Stimulated activated CD8-positive, alpha-beta memory T cell treated with anti-CD3 and anti-CD28 coated beads, Interleukin-15, amount 100 ng/mL, for 4 hours (primary cell): ENCODE measurements around the gene TPM2.

Source experiments
- DNase-seq, 2 donors: peaks; one replicate each; pipeline ENCODE4 v3.0.0-alpha.2; 2020; ENCODE audit warnings: low read depth in 2 of 2

TPM2 gene

DNA sequence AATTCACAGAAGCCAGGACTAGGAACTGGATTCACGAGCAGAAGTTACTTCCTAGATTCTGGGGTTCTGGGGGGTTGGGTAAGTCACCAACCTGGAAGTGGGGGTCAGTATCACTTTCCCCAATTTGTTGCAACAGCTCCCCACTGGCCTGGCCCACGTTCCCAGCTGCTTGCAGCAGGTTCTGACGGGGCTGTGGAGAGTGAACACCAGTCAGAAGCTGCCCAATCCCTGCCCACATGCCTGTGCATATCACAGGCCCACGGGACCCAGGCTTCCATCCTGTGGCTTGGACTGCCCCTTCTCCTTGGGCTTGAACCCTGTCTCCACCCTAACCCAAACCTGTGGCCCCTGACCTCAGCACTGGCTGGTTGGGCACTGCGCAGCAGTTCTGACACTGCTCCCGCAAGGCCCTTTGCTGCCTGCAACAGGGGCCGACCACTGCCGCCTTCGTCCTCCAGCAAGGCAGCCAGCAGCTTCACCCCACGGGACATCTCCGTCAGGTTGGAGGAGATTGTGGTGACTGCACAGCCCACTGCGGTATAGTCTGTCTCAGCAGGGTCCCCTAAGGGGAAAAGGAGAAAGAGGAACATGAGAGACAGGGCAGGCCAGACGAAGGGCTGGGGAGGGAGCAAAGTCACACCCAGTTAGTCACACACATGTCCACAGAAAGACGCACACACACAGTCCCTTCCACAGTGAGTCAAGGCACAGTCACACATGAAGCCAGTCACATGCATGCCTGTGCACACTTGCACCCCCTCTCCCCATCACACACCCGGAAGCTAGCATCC is 29.2 kb upstream of the TPM2 start:
- no peak for DNase-seq

DNA sequence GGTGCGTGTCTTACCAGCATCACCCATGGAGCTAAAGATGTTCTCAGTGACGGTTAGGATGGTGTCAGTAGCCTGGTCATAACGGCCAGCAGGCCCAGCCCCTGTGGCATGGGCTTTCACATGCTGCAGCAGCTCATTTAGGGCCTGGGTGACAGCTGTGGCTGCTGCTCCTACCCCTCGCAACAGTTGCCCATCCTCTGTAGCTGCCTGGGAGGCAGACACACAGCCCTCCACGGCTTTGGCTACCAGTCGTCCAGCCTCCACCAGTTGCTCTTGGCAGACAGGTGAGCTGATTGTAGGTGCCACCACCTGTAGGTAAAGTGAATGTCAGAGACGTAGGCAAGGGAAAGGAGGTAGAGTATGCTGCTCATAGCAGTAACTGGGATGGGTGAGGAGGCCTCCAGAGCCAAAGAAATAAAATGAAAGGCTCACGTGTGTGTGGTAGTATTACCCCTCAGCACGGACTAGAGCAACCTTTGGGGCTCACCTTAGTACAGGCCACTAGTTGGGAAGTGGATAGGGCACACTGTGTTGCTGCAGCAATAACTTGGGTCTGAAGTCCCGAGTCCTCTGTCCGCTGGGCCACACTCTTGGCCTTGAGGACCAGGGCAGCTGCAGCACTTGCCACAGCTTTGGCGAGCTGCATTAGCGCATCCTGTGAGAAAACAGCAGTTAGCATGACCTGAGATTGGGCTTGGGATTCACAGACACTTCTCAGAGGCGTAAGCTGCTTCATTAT is 27.6 kb upstream of the TPM2 start:
- DNase-seq: no peak

DNA sequence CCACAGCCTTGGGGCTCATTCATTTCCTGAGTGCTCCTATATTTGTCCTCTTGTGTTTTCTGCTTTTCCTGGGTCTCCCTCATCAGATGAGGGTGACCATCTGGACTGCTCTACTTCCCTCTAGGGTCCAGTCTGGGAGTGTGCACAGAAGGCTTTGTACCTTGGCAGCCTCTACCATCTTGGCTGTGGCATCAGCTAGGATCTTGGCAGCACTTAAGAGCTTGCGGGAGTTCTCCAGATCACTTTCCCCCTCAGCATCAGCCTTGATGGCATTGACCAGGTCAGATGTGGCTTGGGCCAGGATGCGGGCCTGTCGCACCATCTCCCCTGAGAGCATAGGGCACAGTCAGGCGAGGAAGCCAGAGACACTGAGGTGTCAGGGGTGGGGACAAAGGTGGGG is 26.5 kb upstream of the TPM2 start:
- DNase-seq: no peak

DNA sequence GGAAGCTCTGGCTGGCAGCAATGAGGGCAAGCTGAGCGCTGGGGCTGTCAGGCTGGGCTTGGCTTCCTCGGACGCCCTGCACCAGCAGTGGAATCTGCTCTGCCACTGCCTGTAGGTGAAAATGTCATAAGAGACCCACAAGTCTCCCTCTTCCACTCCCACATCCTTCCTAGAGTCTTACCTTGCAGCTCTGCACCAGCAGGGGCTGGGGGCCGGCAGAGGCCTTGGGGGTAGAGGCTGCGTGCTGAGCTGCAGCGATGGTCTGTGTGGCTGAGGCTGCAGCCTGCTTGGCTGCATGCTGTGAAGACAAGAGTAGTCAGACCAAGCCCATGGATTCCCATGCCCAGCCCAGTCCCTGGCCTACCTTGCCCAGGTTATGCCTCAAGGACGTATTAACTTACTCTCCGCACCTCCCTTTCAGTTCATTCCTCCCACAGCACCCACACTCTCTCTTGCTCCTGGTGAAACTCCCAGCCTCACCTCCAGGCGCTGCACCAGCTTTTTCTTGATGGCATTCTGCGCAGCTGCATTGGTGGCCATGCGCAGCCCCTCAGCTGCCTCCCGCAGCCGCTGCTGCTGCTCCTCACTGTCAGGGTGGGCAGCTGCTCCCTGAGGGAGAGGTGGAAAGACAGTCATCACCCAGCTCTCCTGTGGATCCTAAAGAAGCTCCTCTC is 25.0 kb upstream of the TPM2 start:
- DNase-seq: no peak

DNA sequence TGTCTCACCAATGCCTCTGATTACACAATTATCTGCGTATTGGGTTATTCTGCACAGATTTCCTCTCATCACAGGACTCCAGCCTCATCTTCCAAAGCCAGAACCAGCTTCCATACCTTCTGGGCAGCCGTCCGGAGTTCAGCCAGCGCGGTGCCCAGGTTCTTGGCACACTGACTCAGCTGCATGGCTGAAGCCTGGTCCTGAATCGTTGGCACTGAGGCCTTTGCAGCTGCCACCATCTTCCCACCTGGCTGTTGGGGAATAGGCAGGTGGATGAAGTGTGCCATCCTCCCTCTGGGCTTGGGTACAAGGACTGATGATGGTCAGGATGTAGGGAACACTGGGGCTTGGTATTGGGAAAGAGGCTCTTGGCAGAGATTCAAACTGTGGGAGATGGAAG is 24.4 kb upstream of the TPM2 start:
- no peak for DNase-seq

DNA sequence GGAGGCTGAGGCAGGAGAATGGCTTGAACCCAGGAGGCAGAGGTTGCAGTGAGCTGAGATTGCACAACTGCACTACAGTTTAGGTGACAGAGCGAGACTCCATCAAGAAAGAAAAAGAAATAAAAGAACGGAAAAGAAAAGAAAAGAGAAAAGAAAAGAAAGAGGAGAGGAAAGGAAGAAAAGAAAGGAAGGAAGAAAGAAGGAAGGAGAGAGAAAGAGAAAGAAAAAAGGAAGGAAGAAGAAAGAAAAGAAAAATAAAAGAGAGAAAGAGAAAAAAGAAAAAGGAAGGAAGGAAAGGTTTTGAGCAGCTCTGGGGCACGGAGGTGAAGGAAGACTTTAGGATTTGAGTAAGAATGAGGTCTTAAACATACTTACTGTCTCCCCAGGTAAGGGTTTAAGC is 23.9 kb upstream of the TPM2 start:
- DNase-seq: no peak

DNA sequence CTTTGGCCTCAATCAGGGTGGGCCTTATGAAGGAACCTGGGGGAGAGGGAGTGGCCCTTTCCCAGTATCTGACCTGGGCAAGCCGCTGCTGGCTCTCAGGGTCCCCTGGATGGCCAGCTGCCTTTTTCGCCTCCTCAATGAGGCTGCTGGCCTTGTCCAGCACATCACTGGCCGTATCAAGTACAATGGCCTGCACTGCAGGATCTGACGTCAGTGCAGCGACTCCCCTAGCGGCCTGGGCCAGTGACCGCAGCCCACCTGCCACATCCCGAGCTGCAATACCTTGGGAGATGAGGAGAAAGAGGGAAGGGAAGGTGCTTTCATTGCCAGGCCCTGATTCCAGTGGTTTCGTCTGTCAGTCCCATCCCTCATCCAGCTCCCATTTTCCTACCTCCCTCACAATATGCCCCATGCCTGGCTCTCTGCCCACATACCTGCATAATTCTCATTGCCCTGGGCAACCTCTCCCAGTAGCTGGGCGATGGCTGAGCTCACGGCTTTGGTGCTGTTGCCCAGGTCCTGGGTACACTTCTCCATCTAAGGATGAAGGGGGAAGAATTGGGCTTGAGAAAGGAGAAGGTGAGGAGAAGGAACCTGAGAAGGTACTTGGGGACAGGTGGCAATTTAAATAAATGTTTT is 23.2 kb upstream of the TPM2 start:
- DNase-seq: no peak

DNA sequence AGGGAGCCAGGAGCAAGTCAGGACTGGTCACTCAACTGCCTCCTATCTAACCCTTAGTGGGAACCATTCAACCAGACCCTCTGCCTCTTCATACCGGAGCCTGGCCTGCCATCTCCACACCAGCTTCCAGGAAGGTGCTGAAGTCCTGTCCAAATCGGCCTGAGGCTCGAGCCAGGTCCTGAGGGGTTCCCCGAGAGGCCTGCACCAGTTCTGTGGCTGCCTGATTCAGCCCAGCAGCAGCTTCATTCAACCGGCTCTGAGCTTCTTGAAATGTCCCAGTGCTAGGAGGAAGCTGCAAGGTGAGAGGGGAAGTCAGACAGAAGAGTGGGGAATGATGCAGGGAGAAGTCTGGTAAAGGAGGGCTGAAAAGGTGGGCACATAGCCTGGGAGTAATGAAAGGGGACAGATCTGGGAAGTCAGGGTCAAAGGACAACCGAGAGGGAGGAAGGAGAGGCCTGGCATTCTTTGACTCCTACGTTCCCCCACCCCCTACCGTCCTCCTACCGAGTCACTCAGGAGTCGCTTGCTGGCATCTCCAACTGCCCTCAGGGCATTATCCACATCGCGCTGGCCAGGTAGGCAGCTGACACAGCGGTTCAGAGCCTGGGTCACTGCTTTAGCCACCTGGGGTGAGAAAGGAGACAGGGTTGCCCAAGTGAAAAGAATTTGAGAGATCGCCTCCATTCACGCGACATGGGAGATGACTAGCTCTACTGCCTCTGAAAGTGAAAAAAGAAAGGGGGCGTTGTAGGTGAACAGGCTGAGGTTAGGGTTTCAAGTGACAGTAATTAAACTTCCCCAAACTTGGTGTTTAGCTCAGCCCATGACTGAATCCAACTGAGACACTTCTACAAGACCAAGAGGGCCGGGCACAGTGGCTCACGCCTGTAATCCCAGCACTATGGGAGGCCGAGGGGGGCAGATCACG is 22.0 kb upstream of the TPM2 start:
- no peak for DNase-seq

DNA sequence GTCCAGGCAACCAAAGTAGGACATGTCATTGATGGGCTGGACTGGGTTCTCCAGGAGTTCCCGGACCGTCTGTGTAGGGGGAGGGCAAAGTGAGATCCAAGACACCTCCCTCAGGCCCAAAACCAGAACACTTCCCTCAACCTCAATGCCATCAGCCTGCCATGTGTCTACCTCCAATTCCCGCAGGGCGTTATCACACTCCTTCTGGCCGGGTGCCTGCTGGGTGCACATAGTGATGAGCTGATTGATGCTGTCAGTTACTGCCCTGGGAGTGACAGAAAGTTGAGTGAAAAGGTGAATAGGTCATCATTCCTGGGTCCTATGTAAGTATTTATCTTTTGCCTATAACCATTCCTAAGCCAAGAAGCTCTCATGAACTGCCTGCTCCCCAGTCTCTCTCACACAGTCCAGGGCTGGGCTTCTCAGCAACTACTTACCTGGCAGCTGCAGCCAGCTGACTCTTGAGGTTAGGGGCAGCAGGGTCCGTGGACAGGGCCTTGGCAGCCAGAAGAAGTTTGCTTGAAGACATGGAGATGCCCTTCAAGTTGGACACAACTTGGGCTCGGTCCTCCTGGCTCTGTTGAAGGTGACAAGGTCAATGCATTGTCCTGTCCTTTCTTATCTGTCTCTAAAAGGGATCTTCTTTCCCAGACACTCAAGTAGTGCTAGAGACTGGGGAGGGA is 21.2 kb upstream of the TPM2 start:
- no peak for DNase-seq

DNA sequence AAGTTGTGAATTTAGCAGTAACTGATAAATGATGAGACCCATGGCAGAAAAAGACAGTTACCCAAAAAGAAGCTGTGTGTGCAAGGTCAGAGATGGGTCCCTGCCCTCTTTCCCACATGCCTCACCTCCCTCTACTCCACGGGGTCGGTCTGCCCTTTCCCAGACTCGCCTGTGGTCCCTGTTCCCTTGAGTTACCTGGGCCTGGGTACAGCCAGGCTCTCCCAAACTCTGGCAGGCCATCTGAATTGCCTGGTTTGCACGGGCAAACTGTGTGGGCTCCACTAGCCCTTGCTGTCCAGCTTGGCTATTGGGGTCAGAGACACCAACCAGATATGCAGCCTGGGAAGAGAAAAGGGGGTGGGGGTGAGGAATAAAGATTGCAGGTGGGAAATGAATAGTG is 18.4 kb upstream of the TPM2 start:
- no peak for DNase-seq

DNA sequence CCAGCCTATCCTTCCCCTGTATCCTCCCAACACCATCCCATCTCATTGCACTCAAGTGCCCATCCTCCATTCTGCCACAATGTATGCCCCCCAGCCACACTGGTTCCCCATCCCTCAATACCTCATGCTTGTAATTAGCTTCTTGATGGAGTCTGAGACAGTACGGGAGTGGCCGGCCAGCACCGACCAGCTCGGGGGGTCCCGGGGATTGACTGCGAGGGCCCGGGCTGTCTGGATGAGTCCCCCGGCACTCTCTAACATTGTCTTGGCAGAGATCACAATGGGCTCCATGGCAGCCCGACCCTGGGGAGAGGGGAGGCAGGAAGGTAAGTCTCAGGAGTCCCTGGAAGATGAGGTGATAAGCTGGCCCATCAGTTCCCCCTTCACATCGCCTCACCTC is 17.2 kb upstream of the TPM2 start:
- no peak for DNase-seq

DNA sequence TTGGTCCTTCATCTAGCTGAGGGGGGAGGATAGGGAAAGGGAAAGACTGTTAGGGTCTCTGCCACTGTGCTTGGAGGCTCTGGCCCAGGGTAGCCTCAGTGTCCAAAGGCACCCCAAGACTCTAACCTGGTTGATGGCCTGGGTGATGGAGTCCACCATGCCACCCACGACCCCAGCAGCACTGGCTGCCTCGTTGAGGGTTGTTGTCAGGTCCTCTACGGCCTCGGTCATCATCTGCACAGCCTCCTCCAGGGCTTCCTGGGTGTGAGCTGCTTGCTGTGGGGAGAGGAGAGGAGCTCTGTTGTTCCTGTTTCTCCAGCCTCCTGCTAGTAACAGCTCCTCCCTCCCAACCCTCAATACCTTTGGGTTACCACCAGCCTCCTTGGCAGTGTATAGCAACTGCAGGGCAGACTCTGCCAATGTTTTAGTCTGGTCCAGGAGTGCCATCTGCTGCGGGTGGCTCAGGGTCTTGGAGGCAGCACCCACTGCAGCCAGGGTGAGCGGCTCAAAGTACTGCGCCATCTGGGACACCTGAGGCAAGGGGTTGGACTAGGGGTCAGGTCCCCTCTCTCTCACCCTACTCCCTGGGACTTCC is 16.2 kb upstream of the TPM2 start:
- no peak for DNase-seq

DNA sequence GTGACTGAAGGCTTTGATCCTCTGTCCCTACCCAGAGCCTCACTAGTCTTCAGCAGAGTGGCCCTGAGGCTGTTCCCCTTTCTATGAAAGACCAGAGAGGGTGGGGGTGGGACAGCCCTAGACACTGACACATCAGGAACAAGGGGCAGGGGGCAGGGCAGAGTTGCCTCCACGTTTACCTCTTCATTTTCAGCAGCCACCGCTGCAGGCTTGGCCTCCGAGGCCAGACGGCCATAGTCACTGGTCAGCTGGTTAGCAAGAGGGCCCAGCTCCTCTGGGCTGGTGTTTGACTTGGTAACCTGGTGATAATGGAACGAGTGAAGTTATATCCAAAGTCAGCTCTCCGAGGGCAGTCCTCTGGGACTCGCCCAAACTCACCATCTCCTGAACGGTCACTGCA is 15.6 kb upstream of the TPM2 start:
- DNase-seq: no peak

DNA sequence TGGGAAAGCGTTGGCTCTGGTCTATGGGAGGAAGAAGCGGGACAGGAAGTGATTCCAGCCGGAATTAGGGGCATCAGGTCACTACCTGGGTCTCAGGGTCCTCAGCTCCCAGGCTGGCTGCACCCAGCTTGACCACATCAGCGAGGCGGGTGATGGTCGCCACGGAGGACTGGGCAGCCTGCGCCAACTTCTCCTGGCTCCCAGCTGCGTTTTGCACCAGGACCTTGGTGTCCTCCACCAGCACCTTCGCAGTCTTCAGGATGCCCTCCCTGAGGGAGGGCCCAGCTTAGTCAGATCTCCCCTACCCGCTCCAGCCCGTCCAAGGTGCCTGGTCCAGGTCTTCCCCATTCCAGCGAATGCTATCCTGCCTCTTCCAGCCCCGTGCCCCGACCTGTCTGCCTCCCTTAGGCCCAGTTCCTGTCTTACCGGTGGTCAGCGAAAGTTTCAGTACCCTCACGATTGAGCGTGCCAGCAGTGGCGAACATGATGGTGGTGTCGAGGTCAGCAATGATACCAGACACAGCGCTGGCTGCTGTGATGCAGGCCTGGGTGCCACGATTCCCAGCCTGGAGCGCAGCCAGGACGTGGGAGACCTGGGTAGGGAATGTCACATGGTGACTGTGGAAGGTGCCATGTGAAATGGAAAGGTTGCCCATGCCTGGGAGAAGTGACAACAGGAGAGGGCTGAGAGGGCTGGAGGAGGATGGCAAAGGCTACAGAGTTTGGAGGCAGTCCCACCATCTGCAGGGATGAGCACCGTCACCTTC is 14.4 kb upstream of the TPM2 start:
- DNase-seq: no peak

DNA sequence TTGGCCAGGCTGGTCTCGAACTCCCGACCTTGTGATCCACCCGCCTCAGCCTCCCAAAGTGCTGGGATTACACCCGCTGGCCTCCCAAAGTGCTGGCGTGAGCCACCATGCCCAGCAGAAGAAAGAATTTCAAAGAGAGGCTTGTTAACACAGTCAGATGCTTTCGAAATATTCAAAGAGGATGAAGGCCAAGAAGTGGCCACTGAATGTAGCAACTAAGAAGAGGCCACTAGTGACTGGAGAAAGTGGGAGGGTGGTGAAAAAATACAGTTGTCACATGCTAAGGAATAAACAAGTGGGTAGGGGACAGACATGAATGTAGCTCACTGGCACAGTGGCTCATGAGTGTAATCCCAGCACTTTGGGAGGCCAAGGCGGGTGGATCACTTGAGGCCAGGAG is 13.0 kb upstream of the TPM2 start:
- DNase-seq: no peak

DNA sequence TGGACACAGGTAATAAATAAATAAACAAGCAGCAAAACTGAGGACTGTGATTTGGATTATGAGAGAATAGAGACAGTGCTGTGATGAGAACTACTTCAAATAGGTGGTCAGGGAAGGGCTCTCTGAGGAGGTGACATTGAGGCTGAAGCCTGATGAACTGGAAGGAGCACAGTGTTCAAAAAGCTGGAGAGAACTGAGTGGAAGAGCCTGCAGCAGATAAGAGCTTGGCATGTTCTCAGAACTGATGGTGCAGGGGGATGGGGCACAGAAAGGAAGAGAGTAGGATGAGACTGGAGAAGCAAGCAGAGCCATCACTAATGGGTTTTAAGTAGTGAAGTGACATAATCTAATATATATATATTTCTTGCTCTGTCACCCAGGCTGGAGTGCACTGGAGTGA is 11.2 kb upstream of the TPM2 start:
- no peak for DNase-seq

DNA sequence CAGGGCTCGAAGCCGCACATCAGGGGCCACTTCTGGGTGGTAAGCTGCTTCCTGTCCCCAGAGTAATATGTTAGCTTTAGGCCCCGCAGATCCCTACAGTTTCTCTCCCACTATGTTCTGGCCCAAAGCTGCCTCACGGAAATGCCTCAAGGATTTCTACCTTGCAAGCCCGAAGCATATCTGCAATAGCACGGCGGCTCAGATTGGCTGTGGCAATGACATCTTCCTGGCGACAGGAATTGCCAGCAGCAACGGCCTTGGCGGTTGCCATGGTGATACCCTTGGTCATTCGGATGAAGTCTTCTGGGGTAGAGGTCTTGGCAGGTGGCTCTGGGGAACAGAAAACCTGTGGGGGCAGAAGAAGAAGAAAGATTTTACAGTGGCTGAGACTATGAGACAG is 10.3 kb upstream of the TPM2 start:
- no peak for DNase-seq

DNA sequence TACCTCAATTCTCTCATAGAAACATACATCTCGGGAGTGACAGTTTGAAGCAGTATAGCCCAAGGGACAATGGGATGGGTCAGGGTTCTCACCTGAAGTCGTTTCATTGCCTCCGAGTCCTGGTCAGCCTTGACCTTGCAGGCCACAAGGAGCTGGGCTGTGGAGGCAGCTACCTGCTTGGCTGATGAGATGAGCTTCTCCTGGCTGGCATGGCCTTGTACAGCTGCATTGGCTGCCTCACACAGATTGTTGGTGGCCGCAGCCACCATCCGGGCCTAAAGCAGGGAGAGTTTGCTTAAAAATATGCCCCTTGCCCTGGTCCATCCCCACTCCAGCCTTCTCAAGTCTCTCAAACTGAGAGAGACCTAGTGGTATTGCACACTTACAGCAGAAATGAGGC is 8.5 kb upstream of the TPM2 start:
- DNase-seq: no peak

DNA sequence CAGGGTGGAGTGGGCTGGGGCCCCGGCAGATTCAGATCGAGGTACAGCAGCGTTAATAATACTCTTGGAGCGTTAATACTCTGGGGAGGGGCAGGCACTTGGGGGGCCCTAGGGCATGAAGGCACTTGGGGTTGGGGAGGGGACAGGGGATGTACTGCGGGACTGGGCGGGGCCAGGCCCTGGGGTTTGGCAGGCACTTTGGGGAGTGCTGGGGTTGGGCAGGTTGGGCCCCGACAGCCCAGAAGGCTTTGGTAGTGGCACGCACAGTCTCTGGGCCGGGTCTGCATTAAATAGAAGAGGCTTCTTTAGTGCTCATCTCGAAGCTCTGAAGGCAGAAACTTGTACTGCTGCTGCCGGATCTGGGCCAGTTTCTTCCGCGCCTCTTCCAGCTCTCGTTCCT is 7.8 kb upstream of the TPM2 start:
- DNase-seq: no peak
